GM19395 (cell line): ENCODE measurements around the gene LNX1.

ENCODE experiments used
- ATAC-seq: cut with Tn5 transposase; IDR thresholded peaks from one replicate; pipeline ENCODE4 v1.9.1; 2021; ENCODE audit warnings: mild to moderate bottlenecking, moderate library complexity; ENCODE audit not compliant: unreplicated experiment

LNX1 gene

GRCh38 chr4:53575552-53575951 is 15.7 kb downstream of the LNX1 start:
- ATAC-seq: no peak

DNA sequence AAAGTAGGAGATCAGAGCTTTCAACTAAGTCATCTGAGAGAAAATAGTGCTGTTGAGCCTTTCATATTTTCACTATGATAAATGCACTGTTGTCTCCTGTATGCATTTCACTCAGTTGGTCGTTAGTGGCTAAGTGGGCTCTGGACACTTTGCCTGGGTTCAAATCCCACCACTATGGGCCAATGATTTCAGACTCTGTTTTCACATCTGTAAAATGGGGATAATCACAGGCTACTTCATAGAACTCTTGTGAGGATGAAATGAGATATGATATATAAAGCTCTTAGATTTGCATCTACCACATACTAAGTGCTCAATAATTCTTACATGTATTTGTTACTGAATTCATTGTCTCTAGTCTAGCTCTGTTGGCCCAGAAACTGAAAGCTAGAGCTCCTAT is 16.8 kb downstream of the LNX1 start:
- ATAC-seq: no peak

- no peak for ATAC-seq
Measured at GRCh38 chr4:53573696-53574095, 17.6 kb downstream of the LNX1 start.

GRCh38 chr4:53572600-53572994 is 18.7 kb downstream of the LNX1 start:
- no peak for ATAC-seq

GRCh38 chr4:53571936-53572599 is 19.2 kb downstream of the LNX1 start:
- ATAC-seq: no peak

DNA sequence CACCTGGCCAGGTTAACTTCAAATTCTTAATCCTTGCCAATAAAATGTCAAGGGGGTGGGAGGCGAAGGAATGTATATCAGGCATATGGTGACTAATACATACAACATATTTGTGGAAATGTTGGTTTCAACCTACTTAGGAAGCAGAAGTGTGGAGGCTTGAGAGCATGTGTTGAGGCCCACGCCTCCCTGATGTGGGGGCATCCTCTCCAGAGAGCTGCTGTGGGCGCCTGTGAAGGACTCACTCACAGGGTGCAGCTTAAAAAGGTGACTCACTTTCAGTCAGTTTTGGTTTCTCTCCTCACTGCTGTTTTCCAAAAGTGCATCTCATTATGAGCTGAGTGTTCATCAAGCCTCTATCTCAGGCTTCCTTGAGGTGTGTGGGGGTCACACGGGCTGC is 27.5 kb downstream of the LNX1 start:
- no peak for ATAC-seq

- ATAC-seq: no peak
Measured at GRCh38 chr4:53562409-53562808, 28.9 kb downstream of the LNX1 start.

- ATAC-seq: no peak
Measured at GRCh38 chr4:53559021-53559620, 32.2 kb downstream of the LNX1 start.

- no peak for ATAC-seq
Measured at GRCh38 chr4:53558065-53558801, 33.1 kb downstream of the LNX1 start.

- no peak for ATAC-seq
Measured at GRCh38 chr4:53557669-53558064, 33.6 kb downstream of the LNX1 start.

GRCh38 chr4:53556651-53557050 is 34.6 kb downstream of the LNX1 start:
- ATAC-seq: no peak

GRCh38 chr4:53553486-53554210 is 37.6 kb downstream of the LNX1 start:
- no peak for ATAC-seq

- no peak for ATAC-seq
Measured at GRCh38 chr4:53552711-53553110, 38.6 kb downstream of the LNX1 start.

DNA sequence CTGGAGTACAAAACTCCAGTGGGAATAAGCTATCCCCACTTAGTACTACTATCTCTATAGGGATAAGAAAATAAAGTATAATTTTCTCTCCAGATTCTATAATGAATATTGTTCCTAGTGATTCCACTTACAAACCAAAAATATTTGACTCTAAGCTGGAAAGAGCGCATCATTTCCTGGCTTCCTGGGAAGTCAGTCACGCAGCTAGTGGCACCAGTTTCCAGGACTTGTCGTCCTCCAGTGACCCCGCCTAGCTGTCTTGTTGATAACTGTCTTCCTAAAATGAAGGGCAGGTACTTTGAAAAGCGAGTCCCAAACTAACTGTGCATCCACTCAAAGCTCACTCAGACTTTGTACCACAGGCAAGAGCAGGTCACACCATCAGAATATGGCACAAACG is 39.3 kb downstream of the LNX1 start:
- no peak for ATAC-seq

DNA sequence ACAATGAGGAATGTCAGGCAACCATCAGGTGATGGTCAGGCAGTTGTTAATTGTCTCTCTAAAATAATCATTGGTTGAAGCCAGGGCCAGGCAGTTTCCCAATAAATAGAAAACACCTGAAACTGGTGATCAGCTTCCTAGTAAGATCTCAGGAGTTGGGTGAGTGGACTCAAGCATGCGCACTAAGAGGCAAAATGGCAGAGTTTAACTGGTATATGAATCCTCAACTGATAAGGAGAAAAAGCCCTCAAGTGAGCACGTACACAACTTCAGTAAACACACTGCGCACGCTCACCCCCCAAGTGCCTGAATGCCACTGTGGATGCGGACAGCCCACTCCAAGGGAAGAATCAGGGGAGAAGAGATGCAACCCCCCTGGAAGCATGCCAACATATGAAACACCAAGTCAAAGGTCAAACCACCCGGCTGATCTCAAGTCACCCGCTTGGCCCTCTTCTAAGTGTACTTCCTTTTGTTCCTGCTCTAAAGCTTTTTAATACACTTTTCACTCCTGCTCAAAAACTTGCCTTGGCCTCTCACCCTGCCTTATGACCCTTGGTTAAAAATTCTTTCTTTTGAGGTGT is 39.9 kb downstream of the LNX1 start:
- ATAC-seq: no peak

DNA sequence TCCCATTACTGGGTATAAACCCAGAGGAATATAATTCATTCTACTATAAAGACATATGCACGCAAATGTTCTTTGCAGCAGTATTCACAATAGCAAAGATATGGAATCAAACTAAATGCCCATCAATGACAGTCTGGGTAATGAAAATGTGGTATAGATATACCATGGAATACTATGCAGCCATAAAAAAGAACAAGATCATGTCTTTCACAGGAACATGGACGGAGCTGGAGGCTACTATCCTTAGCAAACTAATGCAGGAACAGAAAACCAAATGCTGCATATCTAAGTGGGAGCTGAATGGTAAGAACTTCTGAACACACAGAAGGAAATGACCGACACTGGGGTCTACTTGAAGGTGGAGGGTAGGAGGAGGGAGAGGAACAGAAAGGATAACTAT is 42.6 kb downstream of the LNX1 start:
- no peak for ATAC-seq

GRCh38 chr4:53547983-53548382 is 43.3 kb downstream of the LNX1 start:
- no peak for ATAC-seq

GRCh38 chr4:53545942-53546581 is 45.2 kb downstream of the LNX1 start:
- no peak for ATAC-seq

DNA sequence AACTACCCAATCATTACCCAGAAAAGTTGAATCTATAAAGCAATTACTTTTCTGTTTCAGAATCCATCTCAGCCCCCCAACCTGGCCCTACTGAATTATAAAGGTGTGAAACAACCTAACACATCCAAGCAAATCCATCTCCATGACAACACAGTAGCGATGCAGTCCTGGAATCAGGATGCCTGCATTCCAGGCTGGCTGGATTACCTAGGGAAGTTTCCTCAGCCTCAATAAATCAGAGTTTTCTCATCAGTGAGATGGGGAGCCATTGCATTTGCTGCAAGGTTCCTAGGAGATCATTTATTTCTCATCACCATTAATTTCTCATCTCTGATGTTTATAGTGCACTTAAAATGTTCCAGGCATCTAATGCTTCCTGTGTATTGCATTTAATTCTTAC is 46.0 kb downstream of the LNX1 start:
- ATAC-seq: no peak

GRCh38 chr4:53543561-53543960 is 47.7 kb downstream of the LNX1 start:
- ATAC-seq: no peak
